Stimulated activated naive B cell treated with anti-CD40 and anti-IgM and Interleukin-4, amounts not matched to agents 10 μg/mL and 1 μg/mL and 100 μg/mL, for 72 hours (primary cell): ENCODE measurements around the gene AP1M2.
"Not testable (repeated sequence)": the region's sequence is repeated elsewhere in the genome, so short reads cannot be mapped to it uniquely, and the experiment has no call there.

Experiments used
- ATAC-seq, 2 donors: fragments of 150-1000 bp; cut with Tn5 transposase; replicated peaks; 2 replicates each; pipeline ENCODE4 v1.10.0; 2021; ENCODE audit warnings: moderate library complexity in 1 of 2
- DNase-seq: peaks from one replicate; pipeline ENCODE4 v3.0.0; 2021
- H3K27ac Mint-ChIP-seq: one replicate; pipeline ENCODE4 v1.8.0; 2022; ENCODE audit warnings: mild to moderate bottlenecking, mixed read lengths
- H3K27me3 Mint-ChIP-seq, 2 donors: one replicate each; pipeline ENCODE4 v1.8.0; 2022; ENCODE audit warnings: mixed read lengths in 2 of 2
- H3K36me3 Mint-ChIP-seq, 2 donors: one replicate each; pipeline ENCODE4 v1.8.0; 2022; ENCODE audit warnings: mixed read lengths in 2 of 2, mild to moderate bottlenecking in 1 of 2
- H3K4me1 Mint-ChIP-seq, 2 donors: one replicate each; pipeline ENCODE4 v1.8.0; 2022; ENCODE audit warnings: mixed read lengths in 2 of 2, mild to moderate bottlenecking in 1 of 2
- H3K4me3 Mint-ChIP-seq, 2 donors: one replicate each; pipeline ENCODE4 v1.8.0; 2022; ENCODE audit warnings: mild to moderate bottlenecking in 2 of 2, mixed read lengths in 2 of 2, moderate library complexity in 1 of 2
- H3K9me3 Mint-ChIP-seq, 2 donors: one replicate each; pipeline ENCODE4 v1.8.0; 2022; ENCODE audit warnings: mixed read lengths in 2 of 2, mild to moderate bottlenecking in 1 of 2

The AP1M2 gene

GRCh38 chr19:10565567-10566407 lies 21.3 kb downstream of the AP1M2 start, which contains the start of gene KRI1:
TSS of gene KRI1 (minus strand) at chr19:10566010. CDS start at chr19:10565999, 11 bp downstream.
- peak; percentile 97 for DNase-seq
- H3K4me3 Mint-ChIP-seq: peak within 1 kb of the TSS; percentile 88 to 95
- H3K4me1 Mint-ChIP-seq: peaks cover 40 to 55% of the 10 kb centered on the region in 2 donors
- H3K27ac Mint-ChIP-seq: peak within 1 kb of the TSS; percentile 98
- H3K27me3 Mint-ChIP-seq: no peaks in the 10 kb centered on the region
- ATAC-seq: peak; percentile 56 to 61
- H3K9me3 Mint-ChIP-seq: no peaks in the 10 kb centered on the region
- peaks cover 16 to 29% of the 10 kb centered on the region in 2 donors for H3K36me3 Mint-ChIP-seq

GRCh38 chr19:10565028-10565566 lies 22.0 kb downstream of the AP1M2 start:
- H3K4me1 Mint-ChIP-seq: peaks cover 38 to 55% of the 10 kb centered on the region in 2 donors
- peak overlapping the region; percentile 88 to 95 for H3K4me3 Mint-ChIP-seq
- peak overlapping the region; percentile 98 for H3K27ac Mint-ChIP-seq
- ATAC-seq: peak; percentile 17 to 20
- DNase-seq: peak; percentile 45
- H3K9me3 Mint-ChIP-seq: no peaks in the 10 kb centered on the region
- no peaks in the 10 kb centered on the region for H3K27me3 Mint-ChIP-seq
- peaks cover 19 to 35% of the 10 kb centered on the region in 2 donors for H3K36me3 Mint-ChIP-seq

GRCh38 chr19:10562609-10563008 lies 24.5 kb downstream of the AP1M2 start:
- Mint-ChIP-seq H3K27me3 (no peaks in the 10 kb centered on the region), H3K9me3 (no peaks in the 10 kb centered on the region), H3K36me3 (peaks cover 31 to 50% of the 10 kb centered on the region in 2 donors), H3K27ac (no peak overlapping the region), H3K4me1 (peaks cover 24 to 37% of the 10 kb centered on the region in 2 donors), H3K4me3 (no peak overlapping the region)
- DNase-seq (no peak), ATAC-seq (no peak)

- DNase-seq: no peak
- Mint-ChIP-seq H3K9me3 (no peaks in the 10 kb centered on the region), H3K27ac (no peak overlapping the region), H3K4me1 (peaks cover 14 to 23% of the 10 kb centered on the region in 2 donors), H3K27me3 (no peaks in the 10 kb centered on the region), H3K36me3 (peaks cover 28 to 51% of the 10 kb centered on the region in 2 donors), H3K4me3 (no peak overlapping the region)
- no peak for ATAC-seq
These were observed 27.0 kb downstream of the AP1M2 start for GRCh38 chr19:10560154-10560553.

- ATAC-seq (no peak), DNase-seq (no peak)
- no peaks in the 10 kb centered on the region for H3K27me3 Mint-ChIP-seq
- peaks cover 41 to 62% of the 10 kb centered on the region in 2 donors for H3K36me3 Mint-ChIP-seq
- no peaks in the 10 kb centered on the region for H3K9me3 Mint-ChIP-seq
- no peak overlapping the region for H3K27ac Mint-ChIP-seq
- peak overlapping the region in 1 of 2 donors; percentile 9 for H3K4me3 Mint-ChIP-seq
- H3K4me1 Mint-ChIP-seq: peaks cover 19 to 39% of the 10 kb centered on the region in 2 donors
These were observed 29.4 kb downstream of the AP1M2 start for GRCh38 chr19:10557603-10558197.

GRCh38 chr19:10555610-10555973 lies 31.5 kb downstream of the AP1M2 start:
- ATAC-seq: no peak
- Mint-ChIP-seq H3K9me3 (no peaks in the 10 kb centered on the region), H3K4me3 (no peak overlapping the region), H3K36me3 (peaks cover 42 to 64% of the 10 kb centered on the region in 2 donors), H3K27me3 (no peaks in the 10 kb centered on the region), H3K27ac (peak overlapping the region; percentile 59), H3K4me1 (peaks cover 27 to 46% of the 10 kb centered on the region in 2 donors)
- DNase-seq: no peak

GRCh38 chr19:10554760-10555609 lies 32.1 kb downstream of the AP1M2 start:
- peaks cover 27 to 52% of the 10 kb centered on the region in 2 donors for H3K4me1 Mint-ChIP-seq
- no peaks in the 10 kb centered on the region for H3K27me3 Mint-ChIP-seq
- peak overlapping the region in 1 of 2 donors; percentile 29 for H3K4me3 Mint-ChIP-seq
- H3K27ac Mint-ChIP-seq: peak overlapping the region; percentile 96
- DNase-seq: no peak
- no peak for ATAC-seq
- peaks cover 45 to 65% of the 10 kb centered on the region in 2 donors for H3K36me3 Mint-ChIP-seq
- H3K9me3 Mint-ChIP-seq: no peaks in the 10 kb centered on the region

GRCh38 chr19:10553943-10554381 lies 33.1 kb downstream of the AP1M2 start:
- DNase-seq (peak; percentile 48), ATAC-seq (peak; percentile 76 to 83)
- Mint-ChIP-seq H3K4me1 (peaks cover 27 to 54% of the 10 kb centered on the region in 2 donors), H3K4me3 (peak overlapping the region; percentile 48 to 70), H3K27me3 (no peaks in the 10 kb centered on the region), H3K27ac (peak overlapping the region; percentile 96), H3K36me3 (peaks cover 46 to 68% of the 10 kb centered on the region in 2 donors), H3K9me3 (no peaks in the 10 kb centered on the region)

GRCh38 chr19:10553087-10553667 lies 33.9 kb downstream of the AP1M2 start:
- Mint-ChIP-seq H3K27ac (peak overlapping the region; percentile 96), H3K4me3 (peak overlapping the region; percentile 13 to 61), H3K27me3 (no peaks in the 10 kb centered on the region), H3K36me3 (peaks cover 45 to 73% of the 10 kb centered on the region in 2 donors), H3K4me1 (peaks cover 27 to 54% of the 10 kb centered on the region in 2 donors), H3K9me3 (no peaks in the 10 kb centered on the region)
- DNase-seq: no peak
- ATAC-seq: no peak

GRCh38 chr19:10552510-10553053 lies 34.5 kb downstream of the AP1M2 start:
- DNase-seq (no peak), ATAC-seq (peak in 1 of 2 donors; percentile 17)
- Mint-ChIP-seq H3K36me3 (peaks cover 42 to 68% of the 10 kb centered on the region in 2 donors), H3K4me3 (peak overlapping the region in 1 of 2 donors; percentile 15), H3K9me3 (no peaks in the 10 kb centered on the region), H3K27me3 (no peaks in the 10 kb centered on the region), H3K4me1 (peaks cover 27 to 54% of the 10 kb centered on the region in 2 donors), H3K27ac (peak overlapping the region; percentile 96)

- no peaks in the 10 kb centered on the region for H3K9me3 Mint-ChIP-seq
- no peak for ATAC-seq
- H3K27ac Mint-ChIP-seq: no peak overlapping the region
- no peak overlapping the region for H3K4me3 Mint-ChIP-seq
- peaks cover 42 to 72% of the 10 kb centered on the region in 2 donors for H3K36me3 Mint-ChIP-seq
- no peak for DNase-seq
- no peaks in the 10 kb centered on the region for H3K27me3 Mint-ChIP-seq
- H3K4me1 Mint-ChIP-seq: peaks cover 27 to 54% of the 10 kb centered on the region in 2 donors
These were observed 35.3 kb downstream of the AP1M2 start for GRCh38 chr19:10551698-10552301.

- not testable (repeated sequence) for H3K4me3 Mint-ChIP-seq, ATAC-seq, H3K27ac Mint-ChIP-seq, H3K9me3 Mint-ChIP-seq, H3K27me3 Mint-ChIP-seq, DNase-seq
- Mint-ChIP-seq H3K36me3 (peaks cover 42 to 70% of the 10 kb centered on the region in 2 donors), H3K4me1 (peaks cover 26 to 53% of the 10 kb centered on the region in 2 donors)
These were observed 36.1 kb downstream of the AP1M2 start for GRCh38 chr19:10551006-10551405.

- H3K4me1 Mint-ChIP-seq: peaks cover 22 to 50% of the 10 kb centered on the region in 2 donors
- ATAC-seq (no peak), DNase-seq (no peak)
- no peaks in the 10 kb centered on the region for H3K9me3 Mint-ChIP-seq
- peak overlapping the region; percentile 33 for H3K27ac Mint-ChIP-seq
- peaks cover 42 to 66% of the 10 kb centered on the region in 2 donors for H3K36me3 Mint-ChIP-seq
- H3K27me3 Mint-ChIP-seq: no peaks in the 10 kb centered on the region
- no peak overlapping the region for H3K4me3 Mint-ChIP-seq
These were observed 36.8 kb downstream of the AP1M2 start for GRCh38 chr19:10550336-10550735.
